Adipocyte (in vitro differentiated cells): ENCODE results near the gene PPM1F.
A peak's percentile ranks its signal among the peaks of the same experiment; 100 is the strongest.

Experiments used
- DNase-seq: peaks from one replicate; pipeline ENCODE4 v3.0.0-alpha.2; 2015; ENCODE audit warnings: low read depth
- H3K27me3 ChIP-seq: replicated peaks from 2 replicates; pipeline ENCODE4 v1.7.0; 2013; ENCODE audit warnings: mild to moderate bottlenecking, low read length, moderate library complexity; ENCODE audit not compliant: control insufficient read depth, insufficient read depth
- H3K36me3 ChIP-seq: 2 replicates; pipeline ENCODE4 v1.7.0; 2013; ENCODE audit warnings: low read length, mild to moderate bottlenecking, moderate library complexity; ENCODE audit not compliant: control insufficient read depth, insufficient read depth, severe bottlenecking
- H3K4me1 ChIP-seq: 2 replicates; pipeline ENCODE4 v1.7.0; 2013; ENCODE audit warnings: mild to moderate bottlenecking, low read length, moderate library complexity; ENCODE audit not compliant: control insufficient read depth, insufficient read depth
- H3K4me3 ChIP-seq: 2 replicates; pipeline ENCODE4 v1.7.0; 2013; ENCODE audit warnings: mild to moderate bottlenecking, low read length, moderate library complexity
- H3K9ac ChIP-seq: 2 replicates; pipeline ENCODE4 v1.7.0; 2013; ENCODE audit warnings: mild to moderate bottlenecking, low read length, moderate library complexity
- H3K9me3 ChIP-seq: 2 replicates; pipeline ENCODE4 v1.7.0; 2013; ENCODE audit warnings: mild to moderate bottlenecking, low read length, moderate library complexity; ENCODE audit not compliant: control insufficient read depth

The PPM1F gene

DNA sequence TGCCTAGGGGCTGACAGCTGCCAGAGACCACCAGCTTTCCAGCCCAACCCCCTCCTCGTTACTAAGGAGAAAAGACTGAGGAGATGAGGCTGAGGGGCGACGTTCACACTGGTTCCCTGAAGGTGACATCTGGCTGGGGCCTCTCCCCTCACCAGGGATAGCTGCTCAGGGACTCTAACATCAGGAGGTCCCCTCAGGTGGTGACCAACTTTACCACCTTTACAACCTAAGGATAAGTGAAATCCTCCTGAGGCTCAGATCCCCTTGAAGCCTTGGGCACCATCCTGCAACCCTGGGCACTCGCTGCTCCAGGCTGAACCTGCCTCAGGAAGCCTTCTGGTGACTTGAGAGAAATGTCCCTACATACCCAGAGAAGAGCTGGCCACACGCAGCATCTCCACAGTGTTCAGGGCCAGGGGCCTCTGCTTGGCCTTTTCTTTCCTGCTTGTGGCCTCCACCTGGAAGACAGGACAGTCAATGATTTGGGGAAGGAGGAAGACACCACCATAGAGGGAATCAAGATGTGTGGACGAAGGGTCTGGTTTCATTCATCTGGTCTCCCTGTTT is 12.4 kb upstream of the PPM1F start:
- no peaks in the 10 kb centered on the region for H3K9me3 ChIP-seq
- H3K27me3 ChIP-seq: no peaks in the 10 kb centered on the region
- H3K36me3 ChIP-seq: peaks cover 82% of the 10 kb centered on the region
- H3K4me1 ChIP-seq: peaks cover 7% of the 10 kb centered on the region
- H3K9ac ChIP-seq: no peak overlapping the region
- DNase-seq: no peak
- no peak overlapping the region for H3K4me3 ChIP-seq

DNA sequence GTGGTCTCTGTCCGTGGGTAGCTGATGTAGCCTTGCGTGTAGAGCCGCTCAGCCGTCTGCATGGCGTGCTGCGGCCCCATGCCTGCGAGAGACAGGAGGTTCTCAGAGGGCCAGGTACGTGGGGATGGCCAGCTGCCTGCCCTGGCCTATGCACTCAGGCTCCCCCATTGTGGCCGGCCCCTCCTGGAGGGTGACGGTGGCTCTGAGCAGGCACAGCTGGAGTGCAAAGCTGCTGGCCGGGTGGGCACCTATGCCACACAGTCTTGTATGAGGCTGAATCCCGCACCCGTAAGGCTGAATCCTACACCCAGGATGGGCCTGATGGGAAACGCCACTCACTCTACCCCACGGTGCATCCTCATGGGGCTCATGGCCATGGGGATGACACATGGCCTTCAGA is 11.6 kb upstream of the PPM1F start:
- Histone ChIP-seq H3K9me3 (no peaks in the 10 kb centered on the region), H3K4me1 (peaks cover 10% of the 10 kb centered on the region), H3K36me3 (peaks cover 81% of the 10 kb centered on the region), H3K4me3 (no peak overlapping the region), H3K27me3 (no peaks in the 10 kb centered on the region), H3K9ac (no peak overlapping the region)
- DNase-seq: no peak

DNA sequence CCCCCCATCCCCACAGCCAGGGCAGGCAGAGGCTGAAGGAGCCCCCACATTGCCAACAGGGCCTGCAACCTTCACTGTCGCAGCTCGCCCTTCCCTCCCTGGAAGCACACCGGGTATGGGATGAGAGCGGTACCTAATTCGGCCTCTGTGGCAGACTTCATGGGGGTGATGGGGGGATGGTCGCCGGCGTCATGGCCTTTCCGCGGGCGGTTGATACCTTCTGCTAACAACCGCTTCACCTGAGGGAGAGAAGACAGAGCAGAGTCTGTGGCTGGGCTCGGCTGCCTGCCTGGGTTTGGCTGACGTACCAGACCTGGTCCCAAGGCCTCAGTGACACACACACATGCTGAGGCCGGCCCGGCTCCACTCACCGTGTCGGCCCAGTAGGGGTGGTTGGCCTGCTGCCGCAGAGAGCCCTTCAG is 11.2 kb upstream of the PPM1F start:
- Histone ChIP-seq H3K36me3 (peaks cover 85% of the 10 kb centered on the region), H3K4me3 (no peak overlapping the region), H3K9ac (no peak overlapping the region), H3K9me3 (no peaks in the 10 kb centered on the region), H3K27me3 (no peaks in the 10 kb centered on the region), H3K4me1 (peaks cover 10% of the 10 kb centered on the region)
- DNase-seq: no peak

DNA sequence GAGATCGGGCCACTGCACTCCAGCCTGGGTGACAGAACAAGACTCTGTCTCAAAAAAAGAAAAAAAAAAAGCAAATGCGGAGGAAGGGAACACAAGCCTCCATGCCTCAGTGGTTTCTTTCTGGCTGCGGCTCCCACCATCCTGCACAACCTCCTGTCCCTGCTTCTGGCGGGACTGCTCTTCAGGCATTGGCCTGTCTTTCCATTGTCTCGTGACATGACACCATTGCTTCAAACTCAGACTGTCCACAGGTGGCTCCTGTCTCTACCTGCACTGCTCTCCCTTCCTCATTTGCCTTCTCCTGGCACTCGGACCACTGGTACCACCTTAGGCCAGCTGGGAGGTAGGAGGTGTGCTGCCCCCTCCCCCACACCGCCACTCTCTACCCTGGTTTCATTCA is 10.6 kb upstream of the PPM1F start:
- Histone ChIP-seq H3K36me3 (peaks cover 84% of the 10 kb centered on the region), H3K9me3 (no peaks in the 10 kb centered on the region), H3K4me3 (no peak overlapping the region), H3K4me1 (peaks cover 10% of the 10 kb centered on the region), H3K27me3 (no peaks in the 10 kb centered on the region), H3K9ac (no peak overlapping the region)
- DNase-seq: no peak

DNA sequence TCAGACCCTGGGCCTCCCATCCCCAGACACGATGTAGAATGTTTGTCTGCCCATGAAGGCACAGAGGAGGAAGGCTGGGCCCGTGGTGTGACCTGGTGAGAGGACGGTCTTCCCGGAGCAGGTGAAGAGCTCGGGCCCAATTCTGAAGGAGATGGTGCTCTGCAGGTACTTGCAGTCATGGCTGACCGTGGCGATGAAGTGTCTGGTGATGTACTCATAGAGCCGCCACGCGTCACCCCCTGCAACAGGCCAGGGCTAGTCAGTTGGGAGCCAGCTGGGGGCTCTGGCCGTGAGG is 10.0 kb upstream of the PPM1F start:
- DNase-seq: no peak
- Histone ChIP-seq H3K4me1 (peaks cover 10% of the 10 kb centered on the region), H3K4me3 (no peak overlapping the region), H3K9ac (no peak overlapping the region), H3K9me3 (no peaks in the 10 kb centered on the region), H3K27me3 (no peaks in the 10 kb centered on the region), H3K36me3 (peaks cover 77% of the 10 kb centered on the region)

DNA sequence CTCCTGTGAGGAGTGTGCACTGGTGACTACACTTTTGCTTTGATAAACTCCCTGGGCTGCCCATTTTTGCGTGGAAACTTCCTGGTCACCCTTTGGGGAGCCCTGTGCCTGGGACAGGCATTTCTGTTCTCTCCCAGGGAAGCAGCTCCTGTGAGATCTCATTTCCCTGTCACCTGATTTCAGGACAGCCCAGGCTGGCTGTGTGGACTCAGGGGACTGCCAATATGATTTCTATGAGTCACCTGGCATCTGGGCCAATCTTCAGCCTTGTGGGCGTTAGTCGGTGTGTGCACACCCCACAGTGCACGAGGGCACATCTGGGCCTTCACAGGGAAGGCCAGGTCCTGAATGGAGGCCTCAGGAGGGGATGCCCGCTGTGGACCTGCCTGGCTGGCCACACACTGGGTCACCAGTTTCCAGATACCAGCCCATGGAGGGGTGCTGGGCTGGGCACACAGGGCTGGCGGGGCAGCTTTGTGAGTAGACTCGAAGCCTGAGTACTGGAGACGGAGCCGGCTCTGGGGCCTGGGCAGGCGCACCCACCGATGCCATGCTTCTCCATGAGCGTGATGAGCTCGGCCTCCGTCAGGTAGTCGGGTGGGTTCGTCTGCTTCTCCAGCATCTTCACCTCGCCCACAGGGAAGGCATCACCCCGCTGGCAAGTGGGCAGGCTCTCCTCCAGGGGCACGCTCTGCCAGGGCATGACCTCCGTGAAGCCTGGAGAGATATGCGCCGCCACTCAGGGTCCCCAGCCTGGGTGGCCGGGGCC is 9.4 kb upstream of the PPM1F start:
- peak; percentile 27 for DNase-seq
- Histone ChIP-seq H3K9me3 (no peaks in the 10 kb centered on the region), H3K4me1 (peaks cover 10% of the 10 kb centered on the region), H3K9ac (no peak overlapping the region), H3K4me3 (no peak overlapping the region), H3K27me3 (no peaks in the 10 kb centered on the region), H3K36me3 (peaks cover 72% of the 10 kb centered on the region)

DNA sequence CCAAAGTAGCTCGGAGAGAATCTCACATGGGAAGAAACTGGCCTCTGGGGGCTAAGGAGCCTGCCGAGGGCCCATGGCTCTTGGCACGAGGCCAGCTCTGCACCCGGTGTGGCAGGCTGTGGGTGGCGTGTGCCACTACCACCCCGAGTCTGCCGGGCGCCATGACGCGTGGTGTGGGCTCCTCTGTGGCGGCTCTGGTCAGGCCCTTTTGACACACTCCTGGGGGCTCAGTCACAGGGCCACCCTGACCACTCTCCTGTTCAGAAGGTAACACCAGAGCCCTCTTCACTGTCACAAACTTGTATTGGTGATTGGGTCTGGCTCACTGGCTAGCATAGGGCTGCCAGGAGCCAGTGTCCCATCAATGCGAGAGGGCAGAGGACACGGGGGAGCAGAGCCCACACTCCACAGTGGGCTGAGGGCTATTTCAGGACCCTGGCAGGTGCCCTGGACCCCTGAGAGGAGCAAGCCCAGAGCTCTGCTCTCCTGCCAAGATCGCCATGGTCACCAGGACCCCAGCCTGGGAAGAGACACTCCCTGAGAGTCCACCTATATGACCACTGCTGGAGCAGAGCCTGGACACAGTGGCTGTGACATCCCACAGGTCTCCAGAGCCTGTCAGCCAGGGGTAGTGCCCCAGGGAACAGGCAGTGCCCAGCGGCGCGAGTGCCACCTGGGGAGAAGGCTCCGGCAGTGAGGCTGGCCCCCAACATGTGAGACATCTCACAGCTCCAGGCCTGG is 8.6 kb upstream of the PPM1F start:
- no peaks in the 10 kb centered on the region for H3K9me3 ChIP-seq
- no peak for DNase-seq
- H3K4me1 ChIP-seq: peaks cover 10% of the 10 kb centered on the region
- peaks cover 64% of the 10 kb centered on the region for H3K36me3 ChIP-seq
- no peak overlapping the region for H3K4me3 ChIP-seq
- H3K9ac ChIP-seq: no peak overlapping the region
- no peaks in the 10 kb centered on the region for H3K27me3 ChIP-seq

DNA sequence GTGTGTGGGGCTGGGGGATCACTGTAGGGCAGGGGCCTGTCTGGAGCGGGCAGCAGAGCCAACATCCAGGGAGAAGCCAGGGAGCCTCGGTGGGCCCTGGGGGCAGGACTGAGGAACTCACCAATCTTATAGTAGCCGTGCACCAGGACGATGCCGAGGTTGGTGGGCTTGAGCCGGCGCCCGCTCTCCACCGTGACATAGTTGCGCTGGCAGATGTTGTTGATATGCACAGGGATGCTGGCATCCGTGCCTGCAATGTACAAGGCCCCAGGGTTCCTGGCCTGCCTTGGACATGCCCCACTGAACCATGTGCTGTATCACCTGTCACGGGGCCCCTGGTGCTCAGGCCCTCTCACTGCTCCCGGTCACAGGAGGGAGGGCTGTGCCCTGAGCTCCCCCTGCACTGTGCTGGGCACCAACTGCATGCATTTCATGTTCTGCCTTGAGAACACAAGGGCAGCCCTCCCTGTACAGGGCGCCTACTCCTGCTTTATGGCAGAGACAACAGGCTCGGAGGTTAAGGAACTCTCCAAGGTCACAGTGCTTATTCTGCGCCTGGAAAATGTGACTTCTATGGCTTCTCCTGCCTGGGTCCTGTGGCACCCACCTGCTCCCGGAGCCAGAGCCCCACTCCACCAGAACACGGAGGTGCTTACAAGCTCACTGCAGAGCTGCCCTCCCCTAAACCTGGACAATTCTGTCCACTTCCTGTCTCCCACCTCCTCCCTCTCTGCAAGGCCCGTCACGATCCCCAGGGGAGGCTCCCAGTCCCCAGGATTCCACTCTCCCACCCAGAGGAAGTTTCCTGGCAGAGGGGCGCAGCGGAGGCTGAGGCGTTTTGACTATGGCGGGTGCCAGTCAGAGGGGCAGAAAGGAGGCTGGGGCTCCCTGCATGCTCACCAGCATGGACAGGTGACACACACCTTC is 7.8 kb upstream of the PPM1F start:
- no peaks in the 10 kb centered on the region for H3K27me3 ChIP-seq
- H3K36me3 ChIP-seq: peaks cover 56% of the 10 kb centered on the region
- no peak overlapping the region for H3K9ac ChIP-seq
- no peak for DNase-seq
- H3K9me3 ChIP-seq: no peaks in the 10 kb centered on the region
- no peak overlapping the region for H3K4me3 ChIP-seq
- H3K4me1 ChIP-seq: peaks cover 10% of the 10 kb centered on the region

DNA sequence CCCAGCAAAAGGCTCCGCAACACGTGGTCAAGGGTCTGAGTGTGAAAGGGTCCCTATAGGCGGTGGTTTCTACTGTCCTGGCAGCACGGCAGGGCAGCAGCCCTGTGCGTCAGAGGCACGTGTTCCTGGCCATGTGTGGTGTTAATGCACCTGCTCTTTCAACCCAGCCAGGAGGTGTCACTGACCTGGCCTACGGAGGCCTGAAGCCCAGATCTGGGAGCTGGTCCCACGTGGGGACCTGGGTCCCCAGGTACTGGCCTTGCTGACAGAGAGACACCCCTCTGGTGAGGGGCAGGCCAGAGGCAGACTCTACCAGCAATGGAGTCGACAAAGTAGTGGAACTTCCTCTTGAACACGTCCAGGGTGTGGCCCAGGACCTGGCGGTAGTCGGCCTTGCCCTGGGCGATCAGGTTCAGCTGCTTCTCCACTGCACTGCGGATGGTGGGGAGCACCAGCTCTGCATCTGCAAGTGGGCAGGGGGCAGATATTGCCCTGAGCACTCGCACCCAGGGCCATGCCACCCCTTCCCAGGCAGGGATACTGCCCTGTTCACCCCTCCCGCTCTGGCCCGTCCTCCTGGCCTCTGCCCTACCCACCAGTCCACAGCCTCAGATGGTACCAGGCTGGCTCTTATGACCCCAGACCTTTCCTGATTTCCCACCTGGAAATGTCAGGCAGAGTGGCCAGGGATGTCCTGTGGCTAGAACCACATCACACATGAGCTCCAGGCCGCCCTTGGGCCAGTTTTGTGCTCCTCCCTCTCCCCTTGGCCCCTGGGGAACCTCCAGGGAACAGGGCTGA is 6.8 kb upstream of the PPM1F start:
- Histone ChIP-seq H3K9me3 (no peaks in the 10 kb centered on the region), H3K4me1 (peaks cover 10% of the 10 kb centered on the region), H3K27me3 (no peaks in the 10 kb centered on the region), H3K9ac (no peak overlapping the region), H3K4me3 (no peak overlapping the region), H3K36me3 (peaks cover 46% of the 10 kb centered on the region)
- no peak for DNase-seq

DNA sequence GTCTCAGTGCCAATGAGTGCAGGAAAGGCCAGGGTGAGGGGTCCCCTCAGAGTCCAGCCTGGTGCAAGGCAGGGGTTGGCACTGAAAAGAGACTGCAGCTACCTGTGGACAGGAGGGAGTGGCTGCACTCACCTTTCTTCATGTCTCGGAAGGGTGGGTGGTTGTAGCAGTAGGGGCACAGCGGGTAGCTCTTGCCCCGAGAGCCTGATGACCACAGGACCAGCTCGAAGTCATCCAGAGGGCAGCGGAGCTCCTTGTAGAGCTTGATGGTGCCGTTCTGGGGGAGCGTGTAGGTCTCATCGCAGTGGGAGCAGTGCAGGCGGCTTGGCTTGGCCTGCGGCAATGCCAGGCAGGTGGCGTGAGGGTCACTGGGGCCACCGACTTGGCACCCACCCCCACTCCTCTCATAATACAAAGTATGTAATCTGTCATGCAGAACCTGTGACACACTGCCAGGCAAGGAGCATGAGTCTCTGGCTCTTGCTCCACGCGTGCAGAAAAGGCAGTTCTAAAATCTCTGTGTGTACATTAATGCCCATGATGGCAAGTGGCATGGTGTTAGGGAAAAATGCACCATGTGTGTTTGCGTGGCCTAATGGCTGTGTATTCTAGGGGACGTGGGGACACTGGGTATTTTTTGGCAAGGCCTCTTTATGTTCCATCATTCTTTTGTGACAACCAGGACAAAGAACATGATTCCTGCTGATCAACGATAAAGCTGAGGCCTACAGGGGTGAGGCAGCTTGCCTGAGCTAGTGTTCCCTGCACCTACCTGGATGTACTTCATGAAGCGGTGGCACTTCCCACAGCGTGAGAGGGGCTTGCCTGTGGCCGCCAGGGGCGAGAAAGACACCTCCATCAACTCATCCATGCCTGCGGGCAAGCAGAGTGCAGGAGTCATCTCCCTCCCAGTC is 6.0 kb upstream of the PPM1F start:
- Histone ChIP-seq H3K36me3 (peaks cover 37% of the 10 kb centered on the region), H3K4me1 (peaks cover 10% of the 10 kb centered on the region), H3K27me3 (no peaks in the 10 kb centered on the region), H3K9ac (no peak overlapping the region), H3K4me3 (no peak overlapping the region), H3K9me3 (no peaks in the 10 kb centered on the region)
- DNase-seq: no peak
